Panc1 (cell line): ENCODE measurements around the gene LEMD2. TPM values are rescaled to one million over a fixed set of nuclear protein-coding genes. Genes with fewer than 3 reads are reported as not detected.

Experiments
- ATAC-seq: fragments of 200-7000 bp; cut with Tn5 transposase; 2 replicates; pipeline ENCODE4 v1.9.1; 2020; ENCODE audit warnings: mild to moderate bottlenecking, moderate library complexity
- BruUV-seq: library from RNA; stranded (reverse); fragments of 400-500 nt; replicated peaks from 2 replicates; lab custom pipeline; 2021; lab: Mats Ljungman, UMichigan
- CTCF ChIA-PET: fragments of 300-600 bp; sonication (Branson Sonifier 250); formaldehyde crosslinking; loops from one replicate; lab custom pipeline; 2022; ENCODE audit warnings: antibody characterized with exemption; lab: Charles Lee
- POLR2A ChIA-PET: fragments of 300-600 bp; sonication (Branson Sonifier 250); formaldehyde crosslinking; loops from one replicate; lab custom pipeline; 2022; ENCODE audit warnings: antibody characterized with exemption; lab: Charles Lee
- DNase-seq: peaks from one replicate; pipeline ENCODE4 v3.0.0-alpha.2; 2010; ENCODE audit warnings: low read depth, low spot score
- H3K27ac ChIP-seq: 2 replicates; pipeline ENCODE4 v1.5.1; 2011; ENCODE audit warnings: mild to moderate bottlenecking, low read length, inconsistent platforms
- H3K27me3 ChIP-seq: fragments of 200-500 bp; sonication (Bioruptor generic); 2 replicates; pipeline ENCODE4 v1.6.0; 2014; ENCODE audit warnings: low read length, inconsistent platforms; ENCODE audit not compliant: control insufficient read depth, insufficient read depth
- H3K36me3 ChIP-seq: fragments of 200-500 bp; sonication (Bioruptor generic); 2 replicates; pipeline ENCODE4 v1.5.1; 2014; ENCODE audit warnings: inconsistent platforms, mild to moderate bottlenecking, low read length, moderate library complexity; ENCODE audit not compliant: control insufficient read depth, insufficient read depth
- H3K4me1 ChIP-seq: 2 replicates; pipeline ENCODE4 v1.5.1; 2011; ENCODE audit warnings: inconsistent platforms, mild to moderate bottlenecking, low read length, moderate library complexity; ENCODE audit not compliant: control insufficient read depth, insufficient read depth
- H3K4me3 ChIP-seq, 2 experiments: 2 replicates each; pipeline ENCODE4 v1.5.1; 2011 to 2012; ENCODE audit warnings: low read depth in 2 of 2, low read length in 2 of 2, mild to moderate bottlenecking in 2 of 2, inconsistent platforms in 1 of 2, moderate library complexity in 1 of 2
- H3K9me3 ChIP-seq: fragments of 200-500 bp; sonication (Bioruptor generic); 2 replicates; pipeline ENCODE4 v1.5.1; 2014; ENCODE audit warnings: low read depth, mild to moderate bottlenecking, inconsistent platforms, low read length, moderate library complexity; ENCODE audit not compliant: control insufficient read depth, insufficient read depth
- CTCF ChIP-seq: fragments of 450-650 bp; IDR thresholded peaks from 2 replicates; pipeline ENCODE4 v1.5.1; 2017; ENCODE audit warnings: mild to moderate bottlenecking
- POLR2AphosphoS5 ChIP-seq: IDR thresholded peaks from 2 replicates; pipeline ENCODE4 v1.6.1; 2012; ENCODE audit warnings: mild to moderate bottlenecking, low read depth, low read length, moderate library complexity
- REST ChIP-seq, 2 experiments: IDR thresholded peaks; 2 replicates each; pipeline ENCODE4 v1.6.1; 2011 to 2012; ENCODE audit warnings: low read depth in 2 of 2, control low read depth in 1 of 2, low read length in 1 of 2, mild to moderate bottlenecking in 1 of 2, moderate library complexity in 1 of 2; ENCODE audit not compliant: insufficient read depth in 1 of 2
- SIN3A ChIP-seq: IDR thresholded peaks from 2 replicates; pipeline ENCODE4 v1.6.1; 2012; ENCODE audit warnings: low read depth, mild to moderate bottlenecking, low read length, moderate library complexity, borderline replicate concordance; ENCODE audit not compliant: insufficient read depth
- TCF7L2 ChIP-seq: IDR thresholded peaks from 2 replicates; pipeline ENCODE4 v1.6.1; 2011; ENCODE audit warnings: mild to moderate bottlenecking, low read depth, low read length, inconsistent platforms
- in situ Hi-C: cut with HindIII; loops from 2 replicates; pipeline ENCODE4 v1.10.0; 2016; ENCODE audit warnings: low sequenced_read_pairs, low pct_unique_long_range_greater_than_20kb
- intact Hi-C: fragments of 100-400 bp; cut with micrococcal nuclease; formaldehyde crosslinking; loops from one replicate; pipeline ENCODE4 v1.10.0; 2022; ENCODE audit not compliant: unreplicated experiment
- total RNA-seq: library from RNA; stranded (reverse); gene quantifications from one replicate; pipeline ENCODE4 v1.2.1, GENCODE V29; 2021; ENCODE audit not compliant: unreplicated experiment

LEMD2 gene
- total RNA-seq, 1 experiment from 2014 or later = 89.8 TPM

GRCh38 chr6:33786736-33787135 lies 2.2 kb downstream of the LEMD2 start:
- no peaks in the 10 kb centered on the region for H3K9me3 ChIP-seq
- H3K27me3 ChIP-seq = no peaks in the 10 kb centered on the region
- peaks cover 22% of the 10 kb centered on the region for H3K36me3 ChIP-seq
- no peak for DNase-seq
- ChIA-PET POLR2A (interaction anchor here (0.5 to 0.6 kb wide), 3 partner anchors 15 to 166 kb away, joined by 3 read pairs; partner anchors contain the start of gene ITPR3), CTCF (no interaction called here)
- peaks cover 58% of the 10 kb centered on the region for H3K4me1 ChIP-seq
- H3K4me3 ChIP-seq = peak overlapping the region in 1 of 2 experiments; percentile 84; a peak in 2 of 4 replicates
- TF ChIP-seq POLR2AphosphoS5 = peak; percentile 22; the same call in 1 of the 2 replicates
- TF ChIP-seq SIN3A = no peak
- TF ChIP-seq CTCF = no peak
- no peak for TF ChIP-seq REST (IDR thresholded peaks at IDR 0.05; ENCODE audit: insufficient read depth in 1 of 2, low read depth in 2 of 2, low read length in 1 of 2)
- no peak for TF ChIP-seq TCF7L2
- BruUV-seq = no TSS peak
- no peak for ATAC-seq
- in situ Hi-C loops (no loop called here), intact Hi-C loops (no loop called here)
- H3K27ac ChIP-seq = peak overlapping the region; percentile 86

- DNase-seq = no peak
- peaks cover 67% of the 10 kb centered on the region for H3K4me1 ChIP-seq
- in situ Hi-C loops (no loop called here), intact Hi-C loops (no loop called here)
- no TSS peak for BruUV-seq
- H3K27ac ChIP-seq = peak overlapping the region; percentile 86
- no peaks in the 10 kb centered on the region for H3K9me3 ChIP-seq
- CTCF ChIA-PET = no interaction called here
- POLR2A ChIA-PET = no interaction called here
- no peaks in the 10 kb centered on the region for H3K27me3 ChIP-seq
- ATAC-seq = no peak
- H3K4me3 ChIP-seq = no peak overlapping the region
- TF ChIP-seq CTCF (no peak), POLR2AphosphoS5 (no peak), REST (IDR thresholded peaks at IDR 0.05; ENCODE audit: insufficient read depth in 1 of 2, low read depth in 2 of 2, low read length in 1 of 2) (no peak), TCF7L2 (no peak), SIN3A (no peak)
- H3K36me3 ChIP-seq = peaks cover 25% of the 10 kb centered on the region
Observed at GRCh38 chr6:33785778-33786177, 3.2 kb downstream of the LEMD2 start.
